GM12891 (cell line): ENCODE data around the gene WDR31. TPM values are rescaled to one million over a fixed set of nuclear protein-coding genes. Genes with fewer than 3 reads are reported as not detected.
A peak's percentile ranks its signal among the peaks of the same experiment; 100 is the strongest.
"Not testable (repeated sequence)": the region's sequence is repeated elsewhere in the genome, so short reads cannot be mapped to it uniquely, and the experiment has no call there.

ENCODE experiments used
- DNase-seq: peaks from one replicate; pipeline ENCODE4 v3.0.0; 2011; ENCODE audit warnings: low spot score; ENCODE audit not compliant: insufficient read length
- FAIRE-seq: peaks from 2 replicates; lab custom pipeline; 2011; peaks lifted over from hg19 to GRCh38; lab: Jason Lieb, UNC
- PAX5 ChIP-seq: IDR thresholded peaks from 2 replicates; pipeline ENCODE4 v1.6.1; 2011; ENCODE audit warnings: low read length, moderate library complexity, mild to moderate bottlenecking; ENCODE audit not compliant: insufficient read depth, severe bottlenecking
- POLR2A ChIP-seq: IDR thresholded peaks from 2 replicates; pipeline ENCODE4 v1.6.1; 2011; ENCODE audit warnings: low read depth, low read length, control low read depth
- POLR2AphosphoS5 ChIP-seq: IDR thresholded peaks from 2 replicates; pipeline ENCODE4 v1.6.1; 2011; ENCODE audit warnings: low read depth, low read length, control low read depth
- POU2F2 ChIP-seq: IDR thresholded peaks from 2 replicates; pipeline ENCODE4 v1.6.1; 2011; ENCODE audit warnings: low read depth, mild to moderate bottlenecking, control low read depth, low read length, moderate library complexity
- SPI1 ChIP-seq: IDR thresholded peaks from 2 replicates; pipeline ENCODE4 v1.6.1; 2011; ENCODE audit warnings: low read depth, low read length, control low read depth
- TAF1 ChIP-seq: IDR thresholded peaks from 2 replicates; pipeline ENCODE4 v1.6.1; 2011; ENCODE audit warnings: low read depth, low read length, control low read depth
- polyA plus RNA-seq: library from polyadenylated mRNA; unstranded; fragments of >200 nt; gene quantifications from one replicate; pipeline ENCODE4 v1.2.1, GENCODE V29; 2012; ENCODE audit warnings: low read depth, missing spikeins, inconsistent platforms; ENCODE audit not compliant: missing spikeins

Gene WDR31
- polyA plus RNA-seq: 0.98 TPM

DNA sequence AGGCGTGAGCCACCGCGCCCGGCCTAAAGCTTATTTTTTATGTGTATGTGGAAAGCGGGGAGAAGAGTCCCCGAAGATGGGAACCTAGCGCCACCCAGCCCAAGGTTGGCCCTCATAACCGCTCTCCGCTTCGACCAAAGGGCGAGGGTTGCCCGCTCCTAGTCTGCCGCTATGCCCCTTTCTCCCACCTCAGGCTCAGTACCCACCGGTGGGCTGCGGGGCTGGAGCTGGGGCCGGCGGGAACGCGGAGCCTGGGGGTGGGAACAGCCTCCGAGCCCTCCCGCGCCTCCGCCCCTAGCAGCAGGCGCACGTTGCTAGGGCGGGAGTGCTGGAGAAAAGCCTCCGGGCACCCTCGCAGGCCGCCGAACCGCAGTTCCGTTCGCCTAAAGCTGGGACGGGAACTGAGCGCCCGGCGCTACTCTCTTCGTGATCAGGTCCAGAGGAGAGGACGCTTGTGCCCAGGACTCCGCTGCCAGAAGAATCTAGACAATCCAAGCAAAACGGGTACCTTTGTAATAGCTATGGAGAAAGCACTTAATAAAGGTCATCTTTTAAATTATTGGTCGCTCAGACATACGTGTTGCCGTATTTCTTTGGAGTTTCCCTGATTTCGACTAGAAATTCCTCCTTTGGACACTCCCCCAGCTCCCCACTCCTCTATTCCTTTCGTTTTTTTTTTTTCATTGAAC lies at the start of gene WDR31:
WDR31 (minus strand) TSS at position 265 of the 689 bp plus-strand sequence. CDS start 8,253 bp downstream, outside the sequence.
- peak; percentile 90 for TF ChIP-seq PAX5
- TF ChIP-seq TAF1: peak; percentile 80
- peak; percentile 67; the same call in 1 of the 2 replicates for TF ChIP-seq POLR2AphosphoS5
- peak; percentile 47; the same call in 1 of the 2 replicates for TF ChIP-seq SPI1
- TF ChIP-seq POLR2A: peak; percentile 79
- TF ChIP-seq POU2F2: no peak
- DNase-seq (peak; percentile 88), FAIRE-seq (peak; percentile 80)

DNA sequence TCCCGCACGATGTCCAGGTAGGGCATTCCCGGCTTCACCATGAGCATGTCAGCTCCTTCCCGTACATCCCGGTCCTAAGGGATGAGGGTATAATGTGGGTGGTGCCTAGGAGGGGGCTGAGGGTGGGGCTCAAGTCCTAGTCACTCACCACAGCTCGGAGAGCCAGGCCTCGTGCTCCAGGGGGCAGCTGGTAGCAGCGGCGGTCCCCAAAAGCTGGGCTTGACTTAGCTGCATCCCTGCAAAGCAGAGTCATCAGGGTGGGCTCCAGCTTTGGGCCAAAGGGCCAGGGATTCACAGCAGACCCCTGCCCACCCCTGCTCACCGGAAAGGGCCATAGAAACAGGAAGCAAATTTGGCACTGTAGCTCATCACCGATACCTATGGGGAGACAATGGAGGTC lies 49.4 kb upstream of the WDR31 start:
- no peak for FAIRE-seq

DNA sequence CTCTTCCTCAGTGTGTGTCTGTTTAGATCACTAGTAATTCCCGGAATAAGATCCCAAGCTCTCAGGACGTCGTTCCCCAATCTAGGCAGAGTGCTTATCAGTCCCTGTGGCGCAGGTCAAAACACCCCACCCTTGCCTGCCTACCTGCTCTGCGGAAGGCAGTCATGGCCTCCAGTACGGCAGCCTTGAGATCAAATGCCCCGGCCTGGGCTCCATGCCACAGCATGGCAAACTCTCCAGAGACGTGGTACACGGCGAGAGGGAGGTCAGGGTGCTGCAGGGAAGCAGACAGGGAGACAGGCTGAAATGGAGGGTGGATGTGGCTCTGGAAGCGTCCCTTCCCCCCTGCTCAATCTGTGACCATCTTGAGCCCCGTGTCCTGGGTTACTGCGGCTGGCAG lies 48.8 kb upstream of the WDR31 start:
- no peak for FAIRE-seq

More for the DNA sequence above, 49.4 kb upstream of the WDR31 start:
- TF ChIP-seq POLR2AphosphoS5: no peak
- no peak for DNase-seq

DNA sequence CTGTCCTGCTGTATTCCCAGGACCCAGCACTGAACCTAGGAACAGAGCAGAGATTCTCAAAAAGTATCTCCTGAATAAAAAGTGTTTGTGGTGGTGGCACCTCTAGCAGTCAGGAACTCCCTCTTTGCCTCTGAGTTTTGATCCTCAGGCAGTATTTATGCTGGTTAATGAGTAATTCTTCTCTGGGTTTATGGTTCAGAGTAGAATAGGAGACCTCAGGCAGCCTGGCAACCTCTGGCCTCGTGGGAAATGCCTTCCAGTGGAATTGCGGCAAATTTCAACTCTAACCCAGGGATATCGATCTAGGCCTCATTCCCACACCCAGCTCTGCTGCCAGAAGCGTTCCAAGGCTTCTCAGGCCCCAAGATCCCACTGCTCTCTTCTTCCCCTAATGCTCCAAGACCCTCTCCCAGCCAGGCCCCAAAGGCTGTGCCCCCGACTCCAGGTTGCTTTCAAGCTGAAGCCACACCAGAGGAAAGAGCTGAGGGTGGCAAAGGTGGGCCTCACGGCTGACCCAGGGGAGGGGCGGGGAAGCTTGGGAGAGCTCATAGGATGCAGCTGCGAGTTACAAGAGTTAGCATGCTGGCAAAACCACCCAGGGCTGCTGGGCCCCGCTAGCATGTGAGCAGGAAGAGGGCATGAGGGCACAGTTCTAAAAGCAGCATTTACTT lies 47.6 kb upstream of the WDR31 start:
- no peak for DNase-seq
- FAIRE-seq: no peak
- TF ChIP-seq PAX5 (no peak), POLR2A (no peak), POU2F2 (no peak), TAF1 (no peak)

More for the DNA sequence above, 48.8 kb upstream of the WDR31 start:
- TF ChIP-seq PAX5 (no peak), POLR2AphosphoS5 (no peak), TAF1 (no peak), POU2F2 (no peak), POLR2A (no peak), SPI1 (no peak)
- DNase-seq: no peak

DNA sequence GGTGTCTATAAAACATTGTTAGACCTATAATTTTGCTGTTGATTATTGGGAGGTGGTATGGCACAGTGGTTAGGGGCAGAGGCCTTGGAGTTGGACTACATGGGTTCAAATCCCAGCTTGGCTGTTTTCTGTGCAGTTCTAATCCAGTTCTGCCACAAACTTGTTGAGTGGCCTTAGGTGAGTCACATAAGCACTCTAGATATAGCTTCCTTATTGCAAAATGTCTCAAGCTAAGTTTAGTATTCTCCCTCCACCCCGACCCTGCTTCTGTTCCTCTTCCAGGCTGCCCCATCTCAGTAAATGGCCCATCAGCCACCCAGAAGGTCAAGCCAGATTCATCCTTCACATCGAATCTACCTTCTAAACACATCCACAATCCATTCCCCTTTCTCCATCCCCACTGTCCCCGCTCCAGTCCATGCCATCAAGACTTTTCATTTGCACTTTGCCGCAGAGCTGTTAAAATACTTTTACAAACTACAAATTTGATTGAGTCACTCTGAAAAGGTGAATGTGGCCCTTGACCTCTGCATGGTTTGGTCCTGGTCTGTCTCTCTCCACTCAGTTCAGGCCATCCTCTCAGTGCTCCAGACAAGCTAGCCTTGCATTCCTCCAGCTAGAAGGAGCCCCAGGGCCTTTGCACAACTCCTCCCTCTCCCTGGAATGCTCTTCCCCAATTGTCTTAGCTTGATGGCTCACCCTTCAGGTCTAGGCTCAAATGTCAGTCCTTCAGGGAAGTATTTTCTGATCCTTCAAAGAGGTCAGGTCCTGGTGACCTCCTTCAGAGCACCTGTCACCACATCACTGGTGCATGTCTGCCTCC lies 46.7 kb upstream of the WDR31 start:
- FAIRE-seq: no peak
- no peak for DNase-seq
- no peak for TF ChIP-seq TAF1
- TF ChIP-seq POLR2A: no peak
- TF ChIP-seq POU2F2: no peak
- no peak for TF ChIP-seq PAX5
- TF ChIP-seq SPI1: no peak
- TF ChIP-seq POLR2AphosphoS5: no peak

DNA sequence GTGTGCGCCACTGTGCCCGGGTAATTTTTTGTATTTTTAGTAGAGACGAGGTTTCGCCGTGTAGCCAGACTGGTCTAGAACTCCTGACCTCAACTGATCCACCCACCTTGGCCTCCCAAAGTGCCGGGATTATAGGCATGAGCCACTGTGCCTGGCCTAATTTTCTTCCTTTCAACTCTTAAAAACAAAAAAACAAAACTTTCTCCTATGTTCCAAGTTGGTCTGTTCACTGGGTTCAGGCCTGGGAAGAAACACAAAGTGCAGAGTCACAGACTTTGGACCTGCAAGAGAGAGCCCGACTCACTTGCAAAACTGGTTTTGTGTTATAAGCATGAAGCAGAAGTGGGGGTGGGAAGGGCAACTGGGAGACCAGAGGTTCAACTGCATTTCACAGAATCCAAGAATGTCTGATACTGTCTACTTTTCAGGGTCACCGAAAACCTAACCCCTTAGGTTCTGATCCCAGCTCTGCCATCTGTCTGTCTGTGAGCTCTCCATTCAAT lies 41.9 kb upstream of the WDR31 start:
- FAIRE-seq (no peak), DNase-seq (no peak)
- TF ChIP-seq PAX5 (no peak), POU2F2 (no peak), POLR2AphosphoS5 (no peak), POLR2A (no peak)

DNA sequence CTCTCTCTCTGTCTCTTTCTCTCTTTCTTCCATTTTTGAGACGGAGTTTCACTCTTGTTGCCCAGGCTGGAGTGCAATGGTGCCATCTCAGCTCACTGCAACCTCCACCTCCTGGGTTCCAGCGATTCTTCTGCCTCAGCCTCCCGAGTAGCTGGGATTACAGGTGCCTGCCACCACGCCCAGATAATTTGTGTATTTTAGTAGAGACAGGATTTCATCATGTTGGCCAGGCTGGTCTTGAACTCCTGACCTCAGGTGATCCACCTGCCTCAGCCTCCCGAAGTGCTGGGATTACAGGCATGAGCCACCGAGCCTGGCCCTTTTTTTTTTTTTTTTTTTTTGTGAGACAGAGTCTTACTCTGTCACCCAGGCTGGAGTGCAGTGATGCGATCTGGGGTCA lies 41.4 kb upstream of the WDR31 start:
- not testable (repeated sequence) for DNase-seq, FAIRE-seq

DNA sequence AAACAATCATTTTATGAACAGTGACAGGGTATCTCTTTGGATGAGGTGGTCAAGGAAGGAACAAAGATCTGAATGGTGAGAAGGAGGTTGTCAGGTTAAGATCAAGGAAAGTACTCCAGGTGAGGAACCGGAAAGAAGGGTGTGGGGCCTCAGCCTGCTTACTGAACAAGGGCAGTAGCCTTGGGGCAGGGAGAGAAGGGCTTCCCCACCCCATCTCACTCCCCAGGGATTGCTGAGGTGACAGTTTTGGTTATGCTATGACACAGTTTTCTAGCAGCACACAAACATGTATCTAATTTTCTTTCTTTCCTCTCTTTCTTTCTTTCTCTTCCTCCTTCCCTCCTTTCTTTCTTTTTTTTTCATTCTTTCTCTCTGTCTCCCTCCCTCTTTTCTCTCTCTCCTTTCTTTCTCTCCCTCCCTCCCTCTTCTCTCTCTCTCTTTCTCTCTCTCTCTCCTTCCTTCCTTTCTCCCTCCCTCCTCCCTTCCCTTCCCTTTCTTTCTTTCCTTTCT lies 40.8 kb upstream of the WDR31 start:
- FAIRE-seq (no peak), DNase-seq (no peak)
- TF ChIP-seq SPI1 (no peak), TAF1 (no peak), PAX5 (no peak), POLR2AphosphoS5 (no peak), POLR2A (no peak), POU2F2 (no peak)

DNA sequence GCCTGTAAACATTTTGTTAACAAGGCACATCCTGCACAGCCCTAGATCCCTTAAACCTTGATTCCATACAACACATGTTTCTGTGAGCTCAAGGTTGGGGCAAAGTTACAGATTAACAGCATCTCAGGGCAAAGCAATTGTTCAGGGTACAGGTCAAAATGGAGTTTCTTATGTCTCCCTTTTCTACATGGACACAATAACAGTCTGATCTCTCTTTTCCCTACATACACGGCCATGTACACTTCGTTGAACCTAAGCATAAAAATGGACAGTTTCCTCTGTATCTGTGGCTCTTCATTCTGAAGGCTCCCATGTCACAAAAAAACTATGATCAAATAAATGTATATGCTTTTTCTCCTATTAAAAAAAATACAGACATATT lies 39.7 kb upstream of the WDR31 start:
- DNase-seq, FAIRE-seq: not testable (repeated sequence)

DNA sequence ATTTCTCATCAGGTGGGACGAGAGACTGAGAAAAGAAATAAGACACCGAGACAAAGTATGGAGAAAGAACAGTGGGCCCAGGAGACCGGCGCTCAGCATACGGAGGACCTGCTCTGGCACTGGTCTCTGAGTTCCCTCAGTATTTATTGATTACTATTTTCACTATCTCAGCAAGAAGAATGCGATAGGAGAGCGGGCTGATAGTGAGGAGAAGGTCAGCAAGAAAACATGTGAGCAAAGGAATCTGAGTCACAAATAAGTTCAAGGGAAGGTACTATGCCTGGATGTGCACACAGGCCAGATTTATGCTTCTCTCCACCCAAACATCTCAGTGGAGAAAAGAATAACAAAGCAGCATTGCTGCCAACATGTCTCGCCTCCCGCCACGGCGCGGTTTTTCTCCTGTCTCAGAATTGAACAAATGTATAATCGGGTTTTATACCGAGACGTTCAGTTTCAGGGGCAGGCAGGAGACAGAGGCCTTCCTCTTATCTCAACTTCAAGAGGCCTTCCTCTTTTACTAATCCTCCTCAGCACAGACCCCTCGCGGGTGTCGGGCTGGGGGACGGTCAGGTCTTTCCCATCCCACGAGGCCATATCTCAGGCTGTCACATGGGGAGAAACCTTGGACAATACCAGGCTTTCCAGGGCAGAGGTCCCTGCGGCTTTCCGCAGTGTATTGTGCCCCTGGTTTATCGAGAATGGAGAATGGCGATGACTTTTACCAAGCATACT lies 39.2 kb upstream of the WDR31 start:
- not testable (repeated sequence) for DNase-seq, FAIRE-seq
